Retinal pigment epithelial cell (primary cell): ENCODE measurements around the gene F10.
"Not testable (repeated sequence)": the region's sequence is repeated elsewhere in the genome, so short reads cannot be mapped to it uniquely, and the experiment has no call there.

Experiments used
- DNase-seq: peaks from one replicate; pipeline ENCODE4 v3.0.0-alpha.2; 2010; ENCODE audit warnings: low read depth
- H3K4me3 ChIP-seq: 2 replicates; pipeline ENCODE4 v1.5.1; 2011; ENCODE audit warnings: mild to moderate bottlenecking, low read length, control low read depth, moderate library complexity
- TF ChIP-seq, protein P1 (sequence below): conservative IDR thresholded peaks from 2 replicates; pipeline ENCODE4 v1.5.1; 2011; ENCODE audit warnings: low read depth, low read length, control low read depth, inconsistent platforms

F10 gene

DNA sequence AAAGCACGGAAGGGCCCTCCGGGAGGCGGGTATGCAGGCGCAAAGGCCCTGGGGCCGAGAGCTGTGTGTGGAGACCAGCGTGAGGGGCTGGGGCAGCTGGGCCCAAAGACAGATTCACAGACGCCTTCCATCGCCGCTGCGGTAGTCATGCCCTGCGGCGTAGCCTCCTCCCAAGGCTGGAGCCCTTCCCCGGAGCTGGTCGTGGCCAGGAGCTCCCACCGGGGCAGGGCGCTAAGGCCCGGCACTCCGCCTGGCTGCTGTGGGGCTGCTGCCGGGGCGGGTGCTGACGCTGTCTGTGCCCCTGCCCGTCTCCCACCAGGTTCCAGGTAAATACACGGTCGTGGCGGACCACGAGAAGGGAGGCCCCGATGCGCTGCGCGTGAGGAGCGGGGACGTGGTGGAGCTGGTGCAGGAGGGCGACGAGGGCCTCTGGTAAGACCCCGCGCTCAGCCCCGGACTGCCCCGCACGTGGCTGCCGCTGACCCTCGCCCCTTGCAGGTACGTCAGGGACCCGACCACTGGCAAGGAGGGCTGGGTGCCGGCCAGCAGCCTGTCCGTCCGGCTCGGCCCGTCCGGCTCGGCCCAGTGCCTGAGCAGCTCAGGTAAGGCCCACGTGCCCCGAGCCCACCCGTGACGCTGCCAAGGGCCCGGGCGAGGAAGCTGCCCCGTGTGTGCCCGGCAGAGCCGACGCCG, 26.4 kb upstream of the F10 start:
- TF ChIP-seq, protein P1, sequence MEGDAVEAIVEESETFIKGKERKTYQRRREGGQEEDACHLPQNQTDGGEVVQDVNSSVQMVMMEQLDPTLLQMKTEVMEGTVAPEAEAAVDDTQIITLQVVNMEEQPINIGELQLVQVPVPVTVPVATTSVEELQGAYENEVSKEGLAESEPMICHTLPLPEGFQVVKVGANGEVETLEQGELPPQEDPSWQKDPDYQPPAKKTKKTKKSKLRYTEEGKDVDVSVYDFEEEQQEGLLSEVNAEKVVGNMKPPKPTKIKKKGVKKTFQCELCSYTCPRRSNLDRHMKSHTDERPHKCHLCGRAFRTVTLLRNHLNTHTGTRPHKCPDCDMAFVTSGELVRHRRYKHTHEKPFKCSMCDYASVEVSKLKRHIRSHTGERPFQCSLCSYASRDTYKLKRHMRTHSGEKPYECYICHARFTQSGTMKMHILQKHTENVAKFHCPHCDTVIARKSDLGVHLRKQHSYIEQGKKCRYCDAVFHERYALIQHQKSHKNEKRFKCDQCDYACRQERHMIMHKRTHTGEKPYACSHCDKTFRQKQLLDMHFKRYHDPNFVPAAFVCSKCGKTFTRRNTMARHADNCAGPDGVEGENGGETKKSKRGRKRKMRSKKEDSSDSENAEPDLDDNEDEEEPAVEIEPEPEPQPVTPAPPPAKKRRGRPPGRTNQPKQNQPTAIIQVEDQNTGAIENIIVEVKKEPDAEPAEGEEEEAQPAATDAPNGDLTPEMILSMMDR, result no peak
- H3K4me3 ChIP-seq, result no peak overlapping the region
- no peak for DNase-seq

DNA sequence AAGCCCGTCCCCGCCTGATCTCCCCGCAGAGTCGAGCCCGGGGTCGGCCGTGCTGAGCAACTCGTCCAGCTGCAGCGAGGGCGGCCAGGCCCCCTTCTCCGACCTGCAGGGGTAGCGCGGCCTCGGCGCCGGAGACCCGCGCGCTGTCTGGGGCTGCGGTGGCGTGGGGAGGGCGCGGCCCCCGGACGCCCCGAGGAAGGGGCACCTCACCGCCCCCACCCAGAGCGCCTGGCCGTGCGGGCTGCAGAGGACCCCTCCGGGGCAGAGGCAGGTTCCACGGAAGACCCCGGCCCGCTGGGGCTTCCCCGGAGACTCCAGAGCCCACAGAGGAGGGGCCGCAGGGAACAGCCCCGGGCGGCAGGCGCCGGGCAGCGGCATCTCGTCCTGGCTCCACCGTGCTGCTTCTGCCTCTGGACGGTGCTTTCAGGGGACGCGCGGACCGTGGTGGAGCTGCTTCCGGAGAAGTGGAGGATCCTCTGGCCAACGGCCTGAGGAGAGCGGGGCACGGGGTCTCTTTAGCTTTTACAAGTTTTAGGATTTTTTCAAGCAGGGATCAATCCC, 25.8 kb upstream of the F10 start:
- TF ChIP-seq, protein P1, result no peak
- H3K4me3 ChIP-seq, result no peak overlapping the region
- no peak for DNase-seq

DNA sequence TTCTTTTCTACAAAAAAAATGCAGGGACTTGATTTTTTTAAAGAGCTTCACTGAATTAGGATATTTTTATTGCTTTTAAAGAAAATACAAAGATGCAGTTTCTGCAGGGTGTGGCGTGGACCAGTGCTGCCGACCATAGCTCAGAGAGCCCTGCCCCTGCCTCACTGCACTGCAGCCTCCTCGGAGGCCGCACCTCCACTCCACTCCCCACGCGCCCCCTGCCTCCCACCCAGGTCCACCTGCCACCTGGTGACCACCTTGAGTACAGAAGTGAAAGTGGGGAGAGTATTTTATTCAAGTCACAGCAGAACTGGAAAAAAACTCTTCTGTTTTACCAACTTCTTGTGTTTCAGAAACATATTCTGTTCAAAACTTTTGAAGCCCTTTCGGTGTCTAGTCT, 24.9 kb upstream of the F10 start:
- H3K4me3 ChIP-seq, result no peak overlapping the region
- TF ChIP-seq, protein P1, result no peak
- no peak for DNase-seq

DNA sequence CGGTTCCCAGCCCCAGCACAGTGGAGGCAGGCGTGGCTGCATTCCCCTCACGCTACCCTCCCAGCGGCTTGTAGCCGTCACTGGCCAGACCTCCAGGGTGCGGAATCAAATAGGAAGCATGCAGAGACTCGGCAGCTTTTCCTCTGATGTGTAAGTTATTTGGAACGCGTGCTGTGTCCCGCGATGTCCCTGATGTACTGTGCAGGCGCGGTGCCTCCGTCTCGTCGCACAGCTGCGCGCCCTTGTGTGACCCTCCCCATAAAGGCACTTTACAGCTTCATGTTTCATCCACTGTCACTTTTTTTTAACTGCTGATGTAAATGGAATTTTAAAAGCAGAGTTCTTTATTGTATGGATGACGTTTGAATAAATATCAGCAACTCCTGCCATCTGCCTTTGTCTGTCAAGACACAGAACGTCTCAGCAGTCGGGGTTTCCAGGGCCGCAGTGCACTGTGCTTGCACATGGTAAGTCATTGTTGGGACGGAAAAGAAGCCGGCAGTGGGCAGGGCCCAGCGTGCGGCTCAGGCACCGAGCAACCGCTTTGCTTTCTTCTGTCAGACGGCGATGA, 24.4 kb upstream of the F10 start:
- DNase-seq, result no peak
- no peak overlapping the region for H3K4me3 ChIP-seq
- TF ChIP-seq, protein P1, result no peak

DNA sequence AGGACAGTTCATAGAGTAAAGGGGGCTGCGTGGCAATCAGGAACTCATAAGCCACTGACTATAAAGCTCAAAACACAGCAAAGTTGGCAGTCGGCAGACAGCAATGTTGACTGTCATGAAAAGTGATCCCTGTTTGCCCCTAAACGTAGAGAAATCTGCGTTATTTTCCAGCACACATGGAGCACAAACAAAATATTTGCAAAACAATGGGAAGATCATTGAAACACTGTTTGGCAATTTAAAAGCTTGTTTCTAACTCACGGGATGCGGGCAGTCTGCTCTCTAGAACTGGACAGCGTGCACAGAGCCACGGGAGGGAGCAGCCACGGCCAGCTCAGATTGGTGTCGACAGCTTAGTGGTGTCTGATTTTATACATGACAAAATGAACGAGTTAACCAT, 23.5 kb upstream of the F10 start:
- H3K4me3 ChIP-seq, result no peak overlapping the region
- TF ChIP-seq, protein P1, result no peak

DNA sequence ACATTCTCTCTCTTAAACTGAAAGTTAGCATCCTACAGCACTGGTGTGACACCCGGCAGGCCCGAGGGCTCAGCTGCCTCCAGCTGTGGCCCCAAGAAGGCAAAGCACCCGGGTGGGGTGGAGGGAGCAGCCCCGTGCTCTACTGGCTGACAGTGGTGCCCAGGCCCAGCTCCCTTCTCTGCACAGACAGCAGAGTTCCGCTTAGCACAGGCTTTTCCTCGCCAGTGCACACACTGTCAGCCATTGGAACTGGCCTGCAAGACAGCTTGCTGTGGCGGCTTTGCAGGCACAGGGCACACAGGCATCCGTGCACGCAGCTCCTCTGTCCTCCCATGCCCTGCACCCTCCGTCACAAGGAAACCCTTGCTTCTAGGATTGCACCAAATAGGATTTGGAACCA, 20.3 kb upstream of the F10 start:
- not testable (repeated sequence) for DNase-seq, H3K4me3 ChIP-seq

More for the DNA sequence above, 23.5 kb upstream of the F10 start:
- no peak for DNase-seq

DNA sequence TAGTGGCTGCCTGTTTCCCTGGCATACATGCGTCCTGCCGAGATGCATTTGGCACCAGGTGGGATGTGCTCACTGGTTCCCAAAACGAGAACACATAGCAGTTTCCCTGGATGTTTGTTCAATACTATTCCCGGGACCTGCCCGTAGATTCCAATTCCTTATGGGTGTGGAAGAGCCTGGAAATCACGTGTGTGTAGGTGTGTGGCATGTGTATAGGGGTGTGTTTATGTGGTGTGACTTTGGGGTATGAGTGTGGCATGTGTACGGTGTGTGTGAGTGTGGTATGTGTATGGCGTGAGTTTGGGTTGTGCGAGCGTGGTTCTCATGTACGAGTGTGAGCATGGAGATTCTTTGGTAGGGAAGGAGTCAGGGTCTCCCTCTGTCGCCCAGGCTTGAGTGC, 19.9 kb upstream of the F10 start:
- TF ChIP-seq, protein P1, result no peak
- no peak for DNase-seq
- H3K4me3 ChIP-seq, result no peak overlapping the region
